NCI-H187 treated with DMSO at 0.1 percent for 48 hours (cell line): ENCODE measurements around the gene ZNF407.

ENCODE experiments used
- DNase-seq: peaks from one replicate; lab custom pipeline; 2025; lab: John Stamatoyannopoulos, UW

ZNF407 gene

GRCh38 chr18:74626049-74626874, 28.6 kb downstream of the ZNF407 start:
- DNase-seq: no peak

- DNase-seq: no peak
These were observed 33.1 kb downstream of the ZNF407 start for GRCh38 chr18:74630804-74631203.

GRCh38 chr18:74631212-74631611, 33.5 kb downstream of the ZNF407 start:
- no peak for DNase-seq

- DNase-seq: no peak
These were observed 34.1 kb downstream of the ZNF407 start for GRCh38 chr18:74631623-74632350.

GRCh38 chr18:74632351-74632679, 34.6 kb downstream of the ZNF407 start:
- no peak for DNase-seq

GRCh38 chr18:74632856-74633255, 35.2 kb downstream of the ZNF407 start:
- no peak for DNase-seq

- DNase-seq: no peak
These were observed 36.1 kb downstream of the ZNF407 start for GRCh38 chr18:74633652-74634352.

- DNase-seq: no peak
These were observed 37.7 kb downstream of the ZNF407 start for GRCh38 chr18:74635224-74635975.

- DNase-seq: no peak
These were observed 39.4 kb downstream of the ZNF407 start for GRCh38 chr18:74637070-74637469.

- no peak for DNase-seq
These were observed 40.5 kb downstream of the ZNF407 start for GRCh38 chr18:74638210-74638609.

- DNase-seq: no peak
These were observed 47.0 kb downstream of the ZNF407 start for GRCh38 chr18:74644713-74645112.

GRCh38 chr18:74645679-74646078, 48.0 kb downstream of the ZNF407 start:
- DNase-seq: no peak

- DNase-seq: no peak
These were observed 53.9 kb downstream of the ZNF407 start for GRCh38 chr18:74651327-74652128.

- DNase-seq: peak; percentile 7
These were observed 54.8 kb downstream of the ZNF407 start for GRCh38 chr18:74652392-74652988.

GRCh38 chr18:74654638-74655037, 57.0 kb downstream of the ZNF407 start:
- DNase-seq: no peak

- no peak for DNase-seq
These were observed 63.3 kb downstream of the ZNF407 start for GRCh38 chr18:74661008-74661407.

GRCh38 chr18:74661691-74662090, 64.0 kb downstream of the ZNF407 start:
- DNase-seq: no peak

GRCh38 chr18:74662622-74663021, 65.0 kb downstream of the ZNF407 start:
- DNase-seq: no peak

- DNase-seq: no peak
These were observed 67.7 kb downstream of the ZNF407 start for GRCh38 chr18:74665346-74665745.

GRCh38 chr18:74665905-74666304, 68.2 kb downstream of the ZNF407 start:
- no peak for DNase-seq
